H1 (cell line): ENCODE results near the gene ZDHHC20. TPM values are rescaled to one million over a fixed set of nuclear protein-coding genes. Genes with fewer than 3 reads are reported as not detected.

Experiments
- CBX8 ChIP-seq: fragments of 300-800, 300-1000 bp; sonication (generic); IDR thresholded peaks from 2 replicates; pipeline ENCODE4 v1.7.1; 2016; ENCODE audit warnings: low read depth, low read length, borderline replicate concordance
- JUN ChIP-seq: IDR thresholded peaks from 2 replicates; pipeline ENCODE4 v1.6.1; 2011; ENCODE audit warnings: low read depth, mild to moderate bottlenecking, improper control_type of control experiment, low read length
- polyA plus RNA-seq, 7 experiments: library from polyadenylated mRNA; depleted of rRNA in 3 of 7; stranded (reverse) in 5 of 7; unstranded in 2 of 7; fragments of >200 nt in 5 of 7; fragments of 200-250 nt in 2 of 7; gene quantifications; 1 replicate in 5 of 7; 2 replicates in 1 of 7; 4 replicates in 1 of 7; pipeline versions ENCODE4 v1.2.1 to v1.2.3, GENCODE V29; 2011 to 2013; ENCODE audit warnings: missing spikeins in 2 of 7, mixed read lengths in 2 of 7
- total RNA-seq: library from RNA; stranded (reverse); fragmentation: NEBNext Ultra II Directional; extraction: Animal tissue kit (Norgen Biotek cat#: 25700); gene quantifications from 2 replicates; pipeline ENCODE4 v1.2.1, GENCODE V29; 2021

ZDHHC20 gene
- total and polyA plus RNA-seq, 2 of the 8 experiments (the other 6 are each of a cell fraction or from before 2014, with no cell fraction given), result 16.4 to 89.0 TPM

GRCh38 chr13:21362741-21363140, 96.4 kb downstream of the ZDHHC20 start (continued):
- TF ChIP-seq JUN (no peak), CBX8 (no peak)
- TF ChIP-seq, all 59 proteins: peak for 0
